GM20000 (cell line): ENCODE data around the gene CLEC3B.

Experiments
- DNase-seq: peaks from one replicate; pipeline ENCODE4 v3.0.0; 2012; ENCODE audit warnings: low spot score
- TF ChIP-seq, protein P1 (sequence below): IDR thresholded peaks from 2 replicates; pipeline ENCODE4 v1.5.1; 2012; ENCODE audit warnings: mild to moderate bottlenecking, control low read depth; ENCODE audit errors: extremely low read depth, missing control alignments

The CLEC3B gene

DNA sequence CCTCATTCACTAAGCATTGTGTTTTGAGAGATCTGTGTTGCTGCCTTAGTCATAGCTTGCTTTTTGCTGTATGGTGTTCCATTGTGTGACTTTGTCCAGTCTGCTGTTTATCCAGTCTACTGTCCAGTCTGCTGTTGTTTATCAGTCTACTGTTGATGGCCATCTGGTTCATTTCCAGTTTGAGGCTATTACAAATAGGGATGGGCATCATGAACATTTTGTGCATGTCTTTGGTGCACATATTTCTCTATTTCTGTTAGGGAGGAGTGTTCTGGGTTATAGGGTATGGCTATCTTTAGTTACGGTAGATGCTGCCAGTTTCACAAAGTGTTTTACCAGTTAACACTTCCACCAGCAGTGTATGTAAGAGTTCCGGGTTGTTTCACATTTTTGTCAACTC lies 22.2 kb upstream of the CLEC3B start:
- DNase-seq: no peak
- TF ChIP-seq, protein P1, sequence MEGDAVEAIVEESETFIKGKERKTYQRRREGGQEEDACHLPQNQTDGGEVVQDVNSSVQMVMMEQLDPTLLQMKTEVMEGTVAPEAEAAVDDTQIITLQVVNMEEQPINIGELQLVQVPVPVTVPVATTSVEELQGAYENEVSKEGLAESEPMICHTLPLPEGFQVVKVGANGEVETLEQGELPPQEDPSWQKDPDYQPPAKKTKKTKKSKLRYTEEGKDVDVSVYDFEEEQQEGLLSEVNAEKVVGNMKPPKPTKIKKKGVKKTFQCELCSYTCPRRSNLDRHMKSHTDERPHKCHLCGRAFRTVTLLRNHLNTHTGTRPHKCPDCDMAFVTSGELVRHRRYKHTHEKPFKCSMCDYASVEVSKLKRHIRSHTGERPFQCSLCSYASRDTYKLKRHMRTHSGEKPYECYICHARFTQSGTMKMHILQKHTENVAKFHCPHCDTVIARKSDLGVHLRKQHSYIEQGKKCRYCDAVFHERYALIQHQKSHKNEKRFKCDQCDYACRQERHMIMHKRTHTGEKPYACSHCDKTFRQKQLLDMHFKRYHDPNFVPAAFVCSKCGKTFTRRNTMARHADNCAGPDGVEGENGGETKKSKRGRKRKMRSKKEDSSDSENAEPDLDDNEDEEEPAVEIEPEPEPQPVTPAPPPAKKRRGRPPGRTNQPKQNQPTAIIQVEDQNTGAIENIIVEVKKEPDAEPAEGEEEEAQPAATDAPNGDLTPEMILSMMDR: no peak

DNA sequence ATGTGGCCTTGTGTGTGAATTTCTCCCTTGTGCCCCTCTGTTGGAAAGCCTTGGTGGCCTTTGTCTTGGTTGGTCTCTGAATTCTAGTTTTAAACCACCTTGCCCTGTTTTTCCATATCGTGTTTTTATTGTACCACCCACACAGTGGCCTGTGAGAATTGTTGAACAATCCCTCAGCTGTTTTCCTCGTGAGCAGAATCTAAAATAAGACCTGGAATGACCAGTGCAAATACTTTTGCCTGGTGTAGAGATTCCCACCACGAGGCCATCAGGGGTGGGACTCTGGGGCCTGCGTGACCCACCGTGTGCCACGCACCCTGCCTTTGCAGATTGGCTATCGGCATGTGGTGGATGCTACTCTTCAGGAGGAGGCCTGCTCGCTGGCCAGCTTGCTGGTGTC lies 19.0 kb upstream of the CLEC3B start:
- TF ChIP-seq, protein P1: no peak
- DNase-seq: no peak

DNA sequence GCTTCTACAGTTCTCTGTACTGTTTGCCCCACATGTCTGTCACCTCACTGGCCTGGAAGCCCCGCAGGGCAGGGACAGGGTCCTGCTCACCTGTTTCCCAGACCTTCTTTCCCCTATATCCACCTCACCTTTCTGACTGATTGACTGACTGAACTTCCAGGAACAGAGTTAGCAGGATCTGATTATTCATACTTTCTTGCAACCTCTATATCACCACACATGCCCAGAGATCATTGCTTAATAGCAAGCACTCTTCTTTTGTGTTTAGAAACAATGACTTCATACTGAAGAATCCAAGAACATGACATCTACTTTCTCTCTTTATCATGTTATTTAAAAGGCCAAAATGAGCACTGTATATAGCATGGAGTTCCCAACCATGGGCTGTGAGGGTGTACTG lies 18.0 kb upstream of the CLEC3B start:
- DNase-seq: no peak
- TF ChIP-seq, protein P1: no peak

DNA sequence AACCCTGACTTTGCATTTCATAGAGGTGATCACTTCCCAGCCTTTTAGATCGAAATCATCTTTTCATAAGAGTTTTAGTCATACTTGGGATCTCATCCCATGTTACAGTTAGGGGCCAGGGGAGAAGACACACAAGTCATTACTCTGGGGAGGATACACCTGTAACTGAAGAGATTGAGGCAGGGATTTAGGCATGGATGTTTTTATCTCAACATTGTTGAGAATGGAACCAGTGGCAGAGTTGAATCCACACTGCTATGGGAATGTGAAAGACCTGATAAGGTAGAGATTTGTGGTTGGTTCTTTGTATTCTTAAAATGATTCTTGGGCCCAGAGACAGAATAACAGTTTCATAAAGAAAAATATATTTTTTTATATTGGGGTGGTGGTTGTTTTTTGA lies 16.2 kb upstream of the CLEC3B start:
- no peak for DNase-seq
- TF ChIP-seq, protein P1: no peak

DNA sequence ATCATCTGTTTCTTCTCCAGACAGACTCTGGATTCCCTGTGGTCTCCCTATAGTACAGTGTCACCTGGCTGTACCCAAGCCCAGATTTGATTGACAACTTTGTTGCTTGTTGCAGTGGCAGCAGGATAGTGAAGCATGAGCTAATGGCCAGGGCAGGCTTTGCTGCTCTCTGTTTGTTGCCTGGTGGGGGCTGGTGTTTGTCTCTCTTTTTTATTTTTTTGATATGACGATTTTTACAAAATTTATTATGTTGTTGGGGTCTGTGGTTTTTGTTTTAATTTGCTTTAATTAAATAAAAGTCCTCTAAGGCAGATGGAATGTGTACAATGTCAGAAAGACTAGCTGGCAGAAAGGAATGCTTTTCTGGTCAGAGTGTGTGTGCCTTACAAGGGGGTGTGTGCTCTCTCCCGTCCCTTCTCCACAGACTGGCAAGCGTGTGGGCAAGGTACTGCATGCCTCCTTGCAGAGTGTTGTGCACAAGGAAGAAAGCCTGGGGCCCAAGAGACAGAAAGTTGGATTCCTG lies 15.2 kb upstream of the CLEC3B start:
- TF ChIP-seq, protein P1: no peak
- DNase-seq: no peak

DNA sequence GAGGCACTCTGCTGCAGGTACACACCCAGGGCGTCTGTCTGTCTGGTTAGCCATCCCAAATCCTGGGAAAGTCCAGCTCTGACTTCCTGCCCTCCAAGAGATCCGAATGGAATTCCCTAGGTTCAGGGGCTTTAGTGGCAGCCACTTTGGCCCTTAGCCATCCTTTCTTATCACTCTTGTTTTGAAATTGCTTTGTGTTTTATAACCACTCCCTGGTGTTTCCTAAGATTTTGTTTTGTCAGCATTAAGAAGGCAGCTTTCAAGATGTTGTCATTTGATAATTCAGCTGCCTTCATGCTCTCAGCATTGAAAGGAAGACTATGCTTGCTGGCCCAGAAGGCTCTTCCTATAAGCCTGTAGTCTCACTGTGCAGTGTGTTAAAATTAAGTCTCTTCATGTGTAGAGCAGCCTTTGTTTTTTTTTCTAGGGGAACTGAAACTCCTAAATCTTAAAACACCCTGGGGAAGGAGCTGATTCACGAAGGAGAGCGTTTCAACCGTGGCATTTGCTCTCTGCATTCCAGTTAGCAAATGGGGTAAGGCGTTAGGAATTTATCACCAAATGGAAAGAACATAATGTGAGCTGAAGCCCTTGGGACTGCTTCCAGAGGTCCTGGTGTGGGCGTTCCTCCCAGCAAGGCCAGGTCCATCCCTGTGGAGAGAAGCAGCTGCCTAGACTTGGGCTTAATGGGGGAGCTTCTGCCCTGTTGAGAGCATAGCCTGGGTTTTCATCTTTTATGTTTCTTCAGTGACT lies 14.2 kb upstream of the CLEC3B start:
- DNase-seq: peak; percentile 52
- TF ChIP-seq, protein P1: no peak

DNA sequence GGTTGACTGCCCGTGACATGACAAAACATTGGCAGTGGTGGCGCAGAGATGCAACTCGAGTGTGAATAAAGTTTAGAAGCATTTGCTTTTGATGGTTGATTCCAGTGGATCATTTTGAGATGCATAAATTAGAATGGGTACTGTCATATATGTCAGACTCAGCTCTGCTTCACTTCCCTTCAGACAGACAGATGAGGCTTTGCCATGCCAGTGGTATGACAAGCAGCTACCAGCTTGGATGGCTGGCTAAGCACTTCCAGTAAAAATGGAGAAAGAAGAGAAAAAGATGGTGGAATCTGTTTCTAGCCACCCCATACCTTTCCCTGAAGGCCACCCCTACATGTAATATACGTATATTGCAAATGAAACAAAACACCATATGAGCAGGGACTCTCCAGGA lies 13.5 kb upstream of the CLEC3B start:
- DNase-seq: no peak
- TF ChIP-seq, protein P1: no peak
